ENCODE data around the gene RASAL2.

The RASAL2 gene

GRCh38 chr1:178405137-178405536 is 311.2 kb downstream of the RASAL2 start:
- Histone ChIP-seq H3K4me3 (ENCODE audit: low read length) (no peak overlapping the region), H3K36me3 (ENCODE audit: control insufficient read depth, insufficient read depth, low read length, severe bottlenecking) (peaks cover 3% of the 10 kb centered on the region), H3K4me1 (ENCODE audit: control insufficient read depth, insufficient read depth, low read length) (no peaks in the 10 kb centered on the region), H3K27me3 (replicated peaks; ENCODE audit: control insufficient read depth, insufficient read depth, low read length) (no peaks in the 10 kb centered on the region), H3K9me3 (ENCODE audit: control insufficient read depth, low read length) (no peaks in the 10 kb centered on the region), H3K9ac (ENCODE audit: low read length) (no peak overlapping the region)
- no peak for DNase-seq (ENCODE audit: low read depth)

- Histone ChIP-seq H3K9me3 (ENCODE audit: control insufficient read depth, low read length) (no peaks in the 10 kb centered on the region), H3K9ac (ENCODE audit: low read length) (no peak overlapping the region), H3K27me3 (replicated peaks; ENCODE audit: control insufficient read depth, insufficient read depth, low read length) (no peaks in the 10 kb centered on the region), H3K4me3 (ENCODE audit: low read length) (no peak overlapping the region), H3K36me3 (ENCODE audit: control insufficient read depth, insufficient read depth, low read length, severe bottlenecking) (peaks cover 3% of the 10 kb centered on the region), H3K4me1 (ENCODE audit: control insufficient read depth, insufficient read depth, low read length) (no peaks in the 10 kb centered on the region)
- no peak for DNase-seq (ENCODE audit: low read depth)
Measured at GRCh38 chr1:178407215-178407614, 313.3 kb downstream of the RASAL2 start.

GRCh38 chr1:178407655-178408054 is 313.8 kb downstream of the RASAL2 start:
- H3K4me3 ChIP-seq (ENCODE audit: low read length): no peak overlapping the region
- no peak overlapping the region for H3K9ac ChIP-seq (ENCODE audit: low read length)
- H3K9me3 ChIP-seq (ENCODE audit: control insufficient read depth, low read length): no peaks in the 10 kb centered on the region
- no peaks in the 10 kb centered on the region for H3K4me1 ChIP-seq (ENCODE audit: control insufficient read depth, insufficient read depth, low read length)
- peaks cover 3% of the 10 kb centered on the region for H3K36me3 ChIP-seq (ENCODE audit: control insufficient read depth, insufficient read depth, low read length, severe bottlenecking)
- no peaks in the 10 kb centered on the region for H3K27me3 ChIP-seq (replicated peaks; ENCODE audit: control insufficient read depth, insufficient read depth, low read length)
- DNase-seq (ENCODE audit: low read depth): no peak

- DNase-seq (ENCODE audit: low read depth): no peak
- Histone ChIP-seq H3K4me3 (ENCODE audit: low read length) (no peak overlapping the region), H3K9me3 (ENCODE audit: control insufficient read depth, low read length) (no peaks in the 10 kb centered on the region), H3K4me1 (ENCODE audit: control insufficient read depth, insufficient read depth, low read length) (no peaks in the 10 kb centered on the region), H3K9ac (ENCODE audit: low read length) (no peak overlapping the region), H3K36me3 (ENCODE audit: control insufficient read depth, insufficient read depth, low read length, severe bottlenecking) (peaks cover 3% of the 10 kb centered on the region), H3K27me3 (replicated peaks; ENCODE audit: control insufficient read depth, insufficient read depth, low read length) (no peaks in the 10 kb centered on the region)
Measured at GRCh38 chr1:178408871-178409270, 315.0 kb downstream of the RASAL2 start.

GRCh38 chr1:178409541-178409940 is 315.6 kb downstream of the RASAL2 start:
- peaks cover 3% of the 10 kb centered on the region for H3K36me3 ChIP-seq (ENCODE audit: control insufficient read depth, insufficient read depth, low read length, severe bottlenecking)
- no peak overlapping the region for H3K4me3 ChIP-seq (ENCODE audit: low read length)
- no peaks in the 10 kb centered on the region for H3K27me3 ChIP-seq (replicated peaks; ENCODE audit: control insufficient read depth, insufficient read depth, low read length)
- H3K9me3 ChIP-seq (ENCODE audit: control insufficient read depth, low read length): no peaks in the 10 kb centered on the region
- H3K9ac ChIP-seq (ENCODE audit: low read length): no peak overlapping the region
- no peak for DNase-seq (ENCODE audit: low read depth)
- no peaks in the 10 kb centered on the region for H3K4me1 ChIP-seq (ENCODE audit: control insufficient read depth, insufficient read depth, low read length)

- Histone ChIP-seq H3K9me3 (ENCODE audit: control insufficient read depth, low read length) (peaks cover 5% of the 10 kb centered on the region), H3K27me3 (replicated peaks; ENCODE audit: control insufficient read depth, insufficient read depth, low read length) (no peaks in the 10 kb centered on the region), H3K9ac (ENCODE audit: low read length) (no peak overlapping the region), H3K4me1 (ENCODE audit: control insufficient read depth, insufficient read depth, low read length) (no peaks in the 10 kb centered on the region), H3K4me3 (ENCODE audit: low read length) (no peak overlapping the region), H3K36me3 (ENCODE audit: control insufficient read depth, insufficient read depth, low read length, severe bottlenecking) (peaks cover 3% of the 10 kb centered on the region)
- no peak for DNase-seq (ENCODE audit: low read depth)
Measured at GRCh38 chr1:178411756-178412399, 318.0 kb downstream of the RASAL2 start.

- Histone ChIP-seq H3K4me1 (ENCODE audit: control insufficient read depth, insufficient read depth, low read length) (no peaks in the 10 kb centered on the region), H3K4me3 (ENCODE audit: low read length) (no peak overlapping the region), H3K27me3 (replicated peaks; ENCODE audit: control insufficient read depth, insufficient read depth, low read length) (no peaks in the 10 kb centered on the region), H3K9ac (ENCODE audit: low read length) (no peak overlapping the region), H3K9me3 (ENCODE audit: control insufficient read depth, low read length) (peaks cover 5% of the 10 kb centered on the region), H3K36me3 (ENCODE audit: control insufficient read depth, insufficient read depth, low read length, severe bottlenecking) (peaks cover 3% of the 10 kb centered on the region)
- DNase-seq (ENCODE audit: low read depth): no peak
Measured at GRCh38 chr1:178412400-178412770, 318.5 kb downstream of the RASAL2 start.

- no peak overlapping the region for H3K4me3 ChIP-seq (ENCODE audit: low read length)
- H3K27me3 ChIP-seq (replicated peaks; ENCODE audit: control insufficient read depth, insufficient read depth, low read length): no peaks in the 10 kb centered on the region
- DNase-seq (ENCODE audit: low read depth): peak; percentile 28
Measured at GRCh38 chr1:178417858-178418257, 324.0 kb downstream of the RASAL2 start.

GRCh38 chr1:178418284-178418955 is 324.5 kb downstream of the RASAL2 start:
- no peak overlapping the region for H3K4me3 ChIP-seq (ENCODE audit: low read length)
- peaks cover 14% of the 10 kb centered on the region for H3K4me1 ChIP-seq (ENCODE audit: control insufficient read depth, insufficient read depth, low read length)
- H3K36me3 ChIP-seq (ENCODE audit: control insufficient read depth, insufficient read depth, low read length, severe bottlenecking): no peaks in the 10 kb centered on the region
- H3K9me3 ChIP-seq (ENCODE audit: control insufficient read depth, low read length): peaks cover 5% of the 10 kb centered on the region
- H3K9ac ChIP-seq (ENCODE audit: low read length): no peak overlapping the region
- no peak for DNase-seq (ENCODE audit: low read depth)
- no peaks in the 10 kb centered on the region for H3K27me3 ChIP-seq (replicated peaks; ENCODE audit: control insufficient read depth, insufficient read depth, low read length)

More at GRCh38 chr1:178417858-178418257, 324.0 kb downstream of the RASAL2 start:
- H3K9me3 ChIP-seq (ENCODE audit: control insufficient read depth, low read length): peaks cover 5% of the 10 kb centered on the region
- peaks cover 14% of the 10 kb centered on the region for H3K4me1 ChIP-seq (ENCODE audit: control insufficient read depth, insufficient read depth, low read length)
- no peaks in the 10 kb centered on the region for H3K36me3 ChIP-seq (ENCODE audit: control insufficient read depth, insufficient read depth, low read length, severe bottlenecking)
- no peak overlapping the region for H3K9ac ChIP-seq (ENCODE audit: low read length)

GRCh38 chr1:178434360-178434759 is 340.5 kb downstream of the RASAL2 start:
- H3K4me1 ChIP-seq (ENCODE audit: control insufficient read depth, insufficient read depth, low read length): no peaks in the 10 kb centered on the region
- no peaks in the 10 kb centered on the region for H3K27me3 ChIP-seq (replicated peaks; ENCODE audit: control insufficient read depth, insufficient read depth, low read length)
- no peaks in the 10 kb centered on the region for H3K9me3 ChIP-seq (ENCODE audit: control insufficient read depth, low read length)
- no peak overlapping the region for H3K4me3 ChIP-seq (ENCODE audit: low read length)
- no peak overlapping the region for H3K9ac ChIP-seq (ENCODE audit: low read length)
- DNase-seq (ENCODE audit: low read depth): no peak
- H3K36me3 ChIP-seq (ENCODE audit: control insufficient read depth, insufficient read depth, low read length, severe bottlenecking): no peaks in the 10 kb centered on the region

- Histone ChIP-seq H3K4me3 (ENCODE audit: low read length) (no peak overlapping the region), H3K36me3 (ENCODE audit: control insufficient read depth, insufficient read depth, low read length, severe bottlenecking) (peaks cover 3% of the 10 kb centered on the region), H3K27me3 (replicated peaks; ENCODE audit: control insufficient read depth, insufficient read depth, low read length) (no peaks in the 10 kb centered on the region), H3K4me1 (ENCODE audit: control insufficient read depth, insufficient read depth, low read length) (no peaks in the 10 kb centered on the region), H3K9ac (ENCODE audit: low read length) (no peak overlapping the region), H3K9me3 (ENCODE audit: control insufficient read depth, low read length) (no peaks in the 10 kb centered on the region)
- DNase-seq (ENCODE audit: low read depth): no peak
Measured at GRCh38 chr1:178434899-178435435, 341.1 kb downstream of the RASAL2 start.

Data from adipocyte (in vitro differentiated cells).